ENCODE results near the gene XRCC6. TPM values are rescaled to one million over a fixed set of nuclear protein-coding genes. Genes with fewer than 3 reads are reported as not detected.
"Not testable (repeated sequence)": the region's sequence is repeated elsewhere in the genome, so short reads cannot be mapped to it uniquely, and the experiment has no call there.

The XRCC6 gene
- polyA plus RNA-seq, 3 donors, result 360 to 429 (median 389) TPM

- no peak for DNase-seq (ENCODE audit: extremely low read depth in 1 of 11, low read depth in 9 of 11, low spot score in 4 of 11)
Observed at GRCh38 chr22:41664490-41664889, 43.4 kb downstream of the XRCC6 start.

- no peak for DNase-seq (ENCODE audit: extremely low read depth in 1 of 11, low read depth in 9 of 11, low spot score in 4 of 11)
Observed at GRCh38 chr22:41664951-41665350, 43.9 kb downstream of the XRCC6 start.

GRCh38 chr22:41668971-41669911 lies 48.1 kb downstream of the XRCC6 start:
- DNase-seq (ENCODE audit: extremely low read depth in 1 of 11, low read depth in 9 of 11, low spot score in 4 of 11), result no peak

GRCh38 chr22:41672096-41672495 lies 51.0 kb downstream of the XRCC6 start:
- DNase-seq (ENCODE audit: extremely low read depth in 1 of 11, low read depth in 9 of 11, low spot score in 4 of 11), result not testable (repeated sequence)

- no peak for DNase-seq (ENCODE audit: extremely low read depth in 1 of 11, low read depth in 9 of 11, low spot score in 4 of 11)
Observed at GRCh38 chr22:41672780-41673509, 51.9 kb downstream of the XRCC6 start.

GRCh38 chr22:41674846-41675340 lies 53.8 kb downstream of the XRCC6 start:
- DNase-seq (ENCODE audit: extremely low read depth in 1 of 11, low read depth in 9 of 11, low spot score in 4 of 11), result no peak

- DNase-seq (ENCODE audit: extremely low read depth in 1 of 11, low read depth in 9 of 11, low spot score in 4 of 11), result no peak
Observed at GRCh38 chr22:41676134-41676533, 55.0 kb downstream of the XRCC6 start.

- no peak for DNase-seq (ENCODE audit: extremely low read depth in 1 of 11, low read depth in 9 of 11, low spot score in 4 of 11)
Observed at GRCh38 chr22:41681616-41682015, 60.5 kb downstream of the XRCC6 start.

- DNase-seq (ENCODE audit: extremely low read depth in 1 of 11, low read depth in 9 of 11, low spot score in 4 of 11), result peak; percentile 60 to 81 (median 76)
Observed at GRCh38 chr22:41682033-41682807, 61.1 kb downstream of the XRCC6 start.

- DNase-seq (ENCODE audit: extremely low read depth in 1 of 11, low read depth in 9 of 11, low spot score in 4 of 11), result no peak
Observed at GRCh38 chr22:41683052-41683451, 62.0 kb downstream of the XRCC6 start.

GRCh38 chr22:41683616-41684015 lies 62.5 kb downstream of the XRCC6 start:
- DNase-seq (ENCODE audit: extremely low read depth in 1 of 11, low read depth in 9 of 11, low spot score in 4 of 11), result no peak

- no peak for DNase-seq (ENCODE audit: extremely low read depth in 1 of 11, low read depth in 9 of 11, low spot score in 4 of 11)
Observed at GRCh38 chr22:41684194-41684593, 63.1 kb downstream of the XRCC6 start.

- DNase-seq (ENCODE audit: extremely low read depth in 1 of 11, low read depth in 9 of 11, low spot score in 4 of 11), result not testable (repeated sequence)
Observed at GRCh38 chr22:41686890-41687289, 65.8 kb downstream of the XRCC6 start.

- no peak for DNase-seq (ENCODE audit: extremely low read depth in 1 of 11, low read depth in 9 of 11, low spot score in 4 of 11)
Observed at GRCh38 chr22:41687901-41688364, 66.8 kb downstream of the XRCC6 start.

- DNase-seq (ENCODE audit: extremely low read depth in 1 of 11, low read depth in 9 of 11, low spot score in 4 of 11), result peak; percentile 77 to 91 (median 88)
Observed at GRCh38 chr22:41688365-41689211, 67.5 kb downstream of the XRCC6 start, which contains the start of gene SNU13. TSS of gene SNU13 (minus strand) at chr22:41688867. CDS start at chr22:41688796, 71 bp downstream.

- no peak for DNase-seq (ENCODE audit: extremely low read depth in 1 of 11, low read depth in 9 of 11, low spot score in 4 of 11)
Observed at GRCh38 chr22:41690476-41690875, 69.4 kb downstream of the XRCC6 start.

- DNase-seq (ENCODE audit: extremely low read depth in 1 of 11, low read depth in 9 of 11, low spot score in 4 of 11), result no peak
Observed at GRCh38 chr22:41695211-41695610, 74.1 kb downstream of the XRCC6 start.

- DNase-seq (ENCODE audit: extremely low read depth in 1 of 11, low read depth in 9 of 11, low spot score in 4 of 11), result no peak
Observed at GRCh38 chr22:41696703-41697102, 75.6 kb downstream of the XRCC6 start.
